Muscle layer of duodenum (tissue), 2 donors: Measurements from ENCODE around the gene TRPV6.

ENCODE experiments used
- H3K27ac ChIP-seq: one replicate; pipeline ENCODE4 v1.7.0; 2013; ENCODE audit warnings: mild to moderate bottlenecking, low read length
- H3K27me3 ChIP-seq: one replicate; pipeline ENCODE4 v1.7.0; 2013; ENCODE audit warnings: low read depth, mild to moderate bottlenecking, control low read depth, low read length
- H3K36me3 ChIP-seq, 2 donors: one replicate each; pipeline ENCODE4 v1.7.0; 2013; ENCODE audit warnings: low read length in 2 of 2, control low read depth in 1 of 2, mild to moderate bottlenecking in 1 of 2; ENCODE audit not compliant: insufficient read depth in 2 of 2, control insufficient read depth in 1 of 2
- H3K4me1 ChIP-seq, 2 donors: one replicate each; pipeline ENCODE4 v1.7.0; 2013; ENCODE audit warnings: low read length in 2 of 2, mild to moderate bottlenecking in 2 of 2, control low read depth in 1 of 2, moderate library complexity in 1 of 2; ENCODE audit not compliant: insufficient read depth in 2 of 2, control insufficient read depth in 1 of 2
- H3K4me3 ChIP-seq, 2 donors: one replicate each; pipeline ENCODE4 v1.7.0; 2013; ENCODE audit warnings: low read length in 2 of 2, low read depth in 1 of 2, mild to moderate bottlenecking in 1 of 2
- H3K9me3 ChIP-seq, 2 donors: one replicate each; pipeline ENCODE4 v1.7.0; 2013; ENCODE audit warnings: low read length in 2 of 2, control low read depth in 1 of 2, mild to moderate bottlenecking in 1 of 2; ENCODE audit not compliant: control insufficient read depth in 1 of 2
- donor health status: healthy.

The TRPV6 gene

GRCh38 chr7:142835487-142835886 lies 50.1 kb downstream of the TRPV6 start:
- Histone ChIP-seq H3K4me3 (no peak overlapping the region), H3K27me3 (no peaks in the 10 kb centered on the region), H3K36me3 (no peaks in the 10 kb centered on the region), H3K27ac (no peak overlapping the region), H3K9me3 (no peaks in the 10 kb centered on the region), H3K4me1 (no peaks in the 10 kb centered on the region)

GRCh38 chr7:142833174-142834048 lies 52.1 kb downstream of the TRPV6 start:
- H3K27me3 ChIP-seq, result no peaks in the 10 kb centered on the region
- no peaks in the 10 kb centered on the region for H3K4me1 ChIP-seq
- H3K9me3 ChIP-seq, result no peaks in the 10 kb centered on the region
- no peak overlapping the region for H3K4me3 ChIP-seq
- no peak overlapping the region for H3K27ac ChIP-seq
- H3K36me3 ChIP-seq, result no peaks in the 10 kb centered on the region

- H3K27me3 ChIP-seq, result no peaks in the 10 kb centered on the region
- no peaks in the 10 kb centered on the region for H3K36me3 ChIP-seq
- H3K27ac ChIP-seq, result no peak overlapping the region
- H3K4me1 ChIP-seq, result no peaks in the 10 kb centered on the region
- no peak overlapping the region for H3K4me3 ChIP-seq
- H3K9me3 ChIP-seq, result no peaks in the 10 kb centered on the region
Observed at GRCh38 chr7:142832417-142832816, 53.1 kb downstream of the TRPV6 start.

GRCh38 chr7:142827951-142828500 lies 57.5 kb downstream of the TRPV6 start:
- H3K4me3 ChIP-seq, result no peak overlapping the region
- no peaks in the 10 kb centered on the region for H3K36me3 ChIP-seq
- H3K27ac ChIP-seq, result no peak overlapping the region
- peaks cover 0 to 4% of the 10 kb centered on the region in 2 donors for H3K9me3 ChIP-seq
- H3K27me3 ChIP-seq, result no peaks in the 10 kb centered on the region
- no peaks in the 10 kb centered on the region for H3K4me1 ChIP-seq

- Histone ChIP-seq H3K27me3 (no peaks in the 10 kb centered on the region), H3K4me1 (no peaks in the 10 kb centered on the region), H3K4me3 (no peak overlapping the region)
Observed at GRCh38 chr7:142822714-142823113, 62.8 kb downstream of the TRPV6 start.

More at GRCh38 chr7:142822714-142823113, 62.8 kb downstream of the TRPV6 start:
- Histone ChIP-seq H3K36me3 (no peaks in the 10 kb centered on the region), H3K27ac (no peak overlapping the region), H3K9me3 (peaks cover 0 to 4% of the 10 kb centered on the region in 2 donors)
